Hepatocyte (in vitro differentiated cells): ENCODE results near the gene SCIN. TPM values are rescaled to one million over a fixed set of nuclear protein-coding genes. Genes with fewer than 3 reads are reported as not detected.

Source experiments
- DNase-seq: peaks from one replicate; pipeline ENCODE4 v3.0.0-alpha.2; 2016; ENCODE audit warnings: low spot score
- H2AFZ ChIP-seq: fragments of 200-600 bp; sonication (generic); 2 replicates; pipeline ENCODE4 v1.6.0; 2016; ENCODE audit warnings: antibody characterized with exemption, mild to moderate bottlenecking
- H3K27ac ChIP-seq: fragments of 200-600 bp; sonication (generic); 2 replicates; pipeline ENCODE4 v1.5.1; 2016; ENCODE audit warnings: mild to moderate bottlenecking
- H3K27me3 ChIP-seq: fragments of 200-600 bp; sonication (generic); 2 replicates; pipeline ENCODE4 v1.6.1; 2016
- H3K36me3 ChIP-seq: fragments of 200-600 bp; sonication (generic); replicated peaks from 2 replicates; pipeline ENCODE4 v1.5.1; 2016; ENCODE audit warnings: low read depth; ENCODE audit not compliant: insufficient read depth
- H3K4me1 ChIP-seq: fragments of 200-600 bp; sonication (generic); 2 replicates; pipeline ENCODE4 v1.5.1; 2016; ENCODE audit warnings: mild to moderate bottlenecking, moderate library complexity; ENCODE audit not compliant: insufficient read depth
- H3K4me2 ChIP-seq: fragments of 200-600 bp; sonication (generic); 2 replicates; pipeline ENCODE4 v1.6.0; 2016
- H3K4me3 ChIP-seq: fragments of 200-600 bp; sonication (generic); 2 replicates; pipeline ENCODE4 v1.5.1; 2016; ENCODE audit warnings: mild to moderate bottlenecking
- H3K79me2 ChIP-seq: fragments of 200-600 bp; sonication (generic); 2 replicates; pipeline ENCODE4 v1.6.0; 2017; ENCODE audit warnings: mild to moderate bottlenecking
- H3K9me2 ChIP-seq: fragments of 200-600 bp; sonication (generic); replicated peaks from 2 replicates; pipeline ENCODE4 v1.6.0; 2017; ENCODE audit warnings: mild to moderate bottlenecking; ENCODE audit not compliant: insufficient read depth
- H3K9me3 ChIP-seq: fragments of 200-600 bp; sonication (generic); 2 replicates; pipeline ENCODE4 v1.5.1; 2016; ENCODE audit warnings: low read depth, mild to moderate bottlenecking
- H4K20me1 ChIP-seq: fragments of 200-600 bp; sonication (generic); 2 replicates; pipeline ENCODE4 v1.6.0; 2016; ENCODE audit warnings: mild to moderate bottlenecking; ENCODE audit not compliant: insufficient read depth, poor library complexity, severe bottlenecking
- EZH2 ChIP-seq: fragments of 200-600 bp; sonication (generic); IDR thresholded peaks from 2 replicates; pipeline ENCODE4 v1.6.1; 2016; ENCODE audit warnings: antibody characterized with exemption, mild to moderate bottlenecking, borderline replicate concordance
- EZH2phosphoT487 ChIP-seq: fragments of 200-600 bp; sonication (generic); IDR thresholded peaks from one replicate; pipeline ENCODE4 v1.6.1; 2018; ENCODE audit warnings: antibody characterized with exemption, mild to moderate bottlenecking, low read depth, moderate library complexity; ENCODE audit not compliant: unreplicated experiment, severe bottlenecking
- WGBS: methylation state at CpG from one replicate; pipeline ENCODE4 v1.1.6; 2016; ENCODE audit warnings: low lambda C conversion rate; ENCODE audit errors: missing lambda C conversion rate; 5-methylcytosine and 5-hydroxymethylcytosine counted together
- polyA plus RNA-seq: library from polyadenylated mRNA; unstranded; fragments of >200 nt; fragmentation: Nextera tagmentation; extraction: Ambion mirVana; gene quantifications from 2 replicates; pipeline ENCODE4 v1.2.1, GENCODE V29; 2016
- total RNA-seq: library from RNA; depleted of rRNA; stranded (reverse); fragments of >200 nt; gene quantifications from 2 replicates; pipeline ENCODE4 v1.2.3, GENCODE V29; 2014
- TF ChIP-seq, protein P1 (sequence below): fragments of 200-600 bp; sonication (generic); IDR thresholded peaks from 2 replicates; pipeline ENCODE4 v1.5.1; 2016; ENCODE audit warnings: antibody characterized with exemption, mild to moderate bottlenecking; ENCODE audit not compliant: poor library complexity

Gene SCIN
- total and polyA plus RNA-seq, 2 experiments from 2014 or later: 6.3 to 6.7 TPM

- Histone ChIP-seq H4K20me1 (no peaks in the 10 kb centered on the region), H3K9me2 (no peaks in the 10 kb centered on the region), H3K9me3 (no peaks in the 10 kb centered on the region), H3K79me2 (no peaks in the 10 kb centered on the region), H3K36me3 (no peaks in the 10 kb centered on the region), H3K4me2 (no peak overlapping the region), H3K4me1 (no peaks in the 10 kb centered on the region), H3K27ac (no peak overlapping the region), H2AFZ (no peak overlapping the region), H3K4me3 (no peak overlapping the region), H3K27me3 (no peaks in the 10 kb centered on the region)
- DNase-seq: no peak
- TF ChIP-seq, protein P1, sequence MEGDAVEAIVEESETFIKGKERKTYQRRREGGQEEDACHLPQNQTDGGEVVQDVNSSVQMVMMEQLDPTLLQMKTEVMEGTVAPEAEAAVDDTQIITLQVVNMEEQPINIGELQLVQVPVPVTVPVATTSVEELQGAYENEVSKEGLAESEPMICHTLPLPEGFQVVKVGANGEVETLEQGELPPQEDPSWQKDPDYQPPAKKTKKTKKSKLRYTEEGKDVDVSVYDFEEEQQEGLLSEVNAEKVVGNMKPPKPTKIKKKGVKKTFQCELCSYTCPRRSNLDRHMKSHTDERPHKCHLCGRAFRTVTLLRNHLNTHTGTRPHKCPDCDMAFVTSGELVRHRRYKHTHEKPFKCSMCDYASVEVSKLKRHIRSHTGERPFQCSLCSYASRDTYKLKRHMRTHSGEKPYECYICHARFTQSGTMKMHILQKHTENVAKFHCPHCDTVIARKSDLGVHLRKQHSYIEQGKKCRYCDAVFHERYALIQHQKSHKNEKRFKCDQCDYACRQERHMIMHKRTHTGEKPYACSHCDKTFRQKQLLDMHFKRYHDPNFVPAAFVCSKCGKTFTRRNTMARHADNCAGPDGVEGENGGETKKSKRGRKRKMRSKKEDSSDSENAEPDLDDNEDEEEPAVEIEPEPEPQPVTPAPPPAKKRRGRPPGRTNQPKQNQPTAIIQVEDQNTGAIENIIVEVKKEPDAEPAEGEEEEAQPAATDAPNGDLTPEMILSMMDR: no peak
- no peak for TF ChIP-seq EZH2phosphoT487
- no peak for TF ChIP-seq EZH2
- WGBS: 91% methylated on average over 1 of the region's 1 CpG
These were observed 29.7 kb upstream of the SCIN start for GRCh38 chr7:12540850-12541249.

DNA sequence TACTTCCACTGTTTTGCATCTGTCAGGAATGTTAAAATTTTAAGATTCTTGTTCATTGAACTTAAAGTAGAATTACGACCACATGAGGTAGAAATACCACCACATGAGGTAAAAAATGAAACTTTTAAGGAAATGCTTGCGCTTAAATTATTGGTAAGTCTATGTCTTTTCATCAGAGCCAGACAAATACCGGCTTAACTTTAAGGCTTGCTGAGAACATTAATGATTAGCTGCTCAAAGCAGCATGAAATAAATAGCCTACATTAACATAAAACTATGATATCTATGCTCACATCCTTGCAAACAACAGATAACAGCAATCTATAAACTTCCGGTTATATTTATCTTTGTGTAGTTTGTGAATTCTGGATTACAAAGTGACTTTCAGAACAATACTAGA, 26.9 kb upstream of the SCIN start:
- Histone ChIP-seq H3K4me1 (no peaks in the 10 kb centered on the region), H2AFZ (no peak overlapping the region), H3K27me3 (no peaks in the 10 kb centered on the region), H3K27ac (no peak overlapping the region), H3K9me3 (no peaks in the 10 kb centered on the region), H3K79me2 (no peaks in the 10 kb centered on the region), H4K20me1 (no peaks in the 10 kb centered on the region), H3K9me2 (no peaks in the 10 kb centered on the region), H3K4me3 (no peak overlapping the region), H3K4me2 (no peak overlapping the region), H3K36me3 (no peaks in the 10 kb centered on the region)
- DNase-seq: no peak
- 86% methylated on average over 4 of the region's 4 CpGs for whole genome bisulfite sequencing
- TF ChIP-seq EZH2phosphoT487 (no peak), EZH2 (no peak)
- TF ChIP-seq, protein P1: no peak

DNA sequence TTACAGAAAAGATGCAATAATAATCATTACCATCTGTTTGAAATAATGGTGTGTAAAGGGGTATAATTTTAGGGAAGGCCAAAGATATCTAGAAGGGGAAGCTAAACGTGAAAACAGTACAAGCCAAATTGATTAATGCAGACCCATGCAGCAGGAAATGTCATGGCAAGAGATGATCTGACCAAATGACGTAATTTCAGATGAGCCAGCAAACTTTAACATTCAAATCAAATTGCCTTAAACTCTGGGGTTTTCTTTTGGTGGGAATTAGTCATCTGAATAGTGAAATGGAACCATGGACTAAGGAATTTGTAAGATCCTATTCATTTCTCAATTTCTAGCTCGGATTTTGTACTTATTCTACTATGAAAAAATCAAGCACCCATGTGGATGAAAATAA, 21.4 kb upstream of the SCIN start:
- no peaks in the 10 kb centered on the region for H3K27me3 ChIP-seq
- H3K36me3 ChIP-seq: no peaks in the 10 kb centered on the region
- H3K4me3 ChIP-seq: no peak overlapping the region
- H3K27ac ChIP-seq: no peak overlapping the region
- H3K4me1 ChIP-seq: no peaks in the 10 kb centered on the region
- H3K9me2 ChIP-seq: no peaks in the 10 kb centered on the region
- WGBS: 94% methylated on average over 3 of the region's 3 CpGs
- H4K20me1 ChIP-seq: no peaks in the 10 kb centered on the region
- no peaks in the 10 kb centered on the region for H3K9me3 ChIP-seq
- H3K79me2 ChIP-seq: no peaks in the 10 kb centered on the region
- no peak overlapping the region for H2AFZ ChIP-seq
- H3K4me2 ChIP-seq: no peak overlapping the region
- no peak for DNase-seq
- TF ChIP-seq EZH2: no peak
- TF ChIP-seq, protein P1: no peak
- TF ChIP-seq EZH2phosphoT487: no peak

GRCh38 chr7:12550956-12551355, 19.6 kb upstream of the SCIN start:
- Histone ChIP-seq H4K20me1 (no peaks in the 10 kb centered on the region), H2AFZ (no peak overlapping the region), H3K27ac (no peak overlapping the region), H3K27me3 (no peaks in the 10 kb centered on the region), H3K4me1 (no peaks in the 10 kb centered on the region), H3K9me2 (no peaks in the 10 kb centered on the region), H3K4me2 (no peak overlapping the region), H3K9me3 (no peaks in the 10 kb centered on the region), H3K79me2 (no peaks in the 10 kb centered on the region), H3K36me3 (no peaks in the 10 kb centered on the region), H3K4me3 (no peak overlapping the region)
- WGBS: 97% methylated on average over 4 of the region's 4 CpGs
- TF ChIP-seq, protein P1: no peak
- no peak for TF ChIP-seq EZH2phosphoT487
- TF ChIP-seq EZH2: no peak
- DNase-seq: no peak
